GM06990 (cell line): ENCODE measurements around the gene ARAP2.

Source experiments
- DNase-seq: peaks from one replicate; pipeline ENCODE4 v3.0.0-alpha.2; 2011; ENCODE audit not compliant: insufficient read length; ENCODE audit errors: extremely low read depth
- H3K27me3 ChIP-seq: replicated peaks from 2 replicates; pipeline ENCODE4 v1.6.0; 2011; ENCODE audit warnings: low read length; ENCODE audit not compliant: control insufficient read depth, insufficient read depth
- H3K36me3 ChIP-seq: 2 replicates; pipeline ENCODE4 v1.5.1; 2011; ENCODE audit warnings: low read length; ENCODE audit not compliant: control insufficient read depth, insufficient read depth
- H3K4me3 ChIP-seq: replicated peaks from 2 replicates; pipeline ENCODE4 v1.5.1; 2011; ENCODE audit warnings: low read depth, mild to moderate bottlenecking, control low read depth, low read length
- TF ChIP-seq, protein P1 (sequence below): IDR thresholded peaks from 2 replicates; pipeline ENCODE4 v1.5.1; 2011; ENCODE audit warnings: low read length, control low read depth, mild to moderate bottlenecking, inconsistent platforms; ENCODE audit not compliant: insufficient read depth, poor library complexity, severe bottlenecking

The ARAP2 gene

DNA sequence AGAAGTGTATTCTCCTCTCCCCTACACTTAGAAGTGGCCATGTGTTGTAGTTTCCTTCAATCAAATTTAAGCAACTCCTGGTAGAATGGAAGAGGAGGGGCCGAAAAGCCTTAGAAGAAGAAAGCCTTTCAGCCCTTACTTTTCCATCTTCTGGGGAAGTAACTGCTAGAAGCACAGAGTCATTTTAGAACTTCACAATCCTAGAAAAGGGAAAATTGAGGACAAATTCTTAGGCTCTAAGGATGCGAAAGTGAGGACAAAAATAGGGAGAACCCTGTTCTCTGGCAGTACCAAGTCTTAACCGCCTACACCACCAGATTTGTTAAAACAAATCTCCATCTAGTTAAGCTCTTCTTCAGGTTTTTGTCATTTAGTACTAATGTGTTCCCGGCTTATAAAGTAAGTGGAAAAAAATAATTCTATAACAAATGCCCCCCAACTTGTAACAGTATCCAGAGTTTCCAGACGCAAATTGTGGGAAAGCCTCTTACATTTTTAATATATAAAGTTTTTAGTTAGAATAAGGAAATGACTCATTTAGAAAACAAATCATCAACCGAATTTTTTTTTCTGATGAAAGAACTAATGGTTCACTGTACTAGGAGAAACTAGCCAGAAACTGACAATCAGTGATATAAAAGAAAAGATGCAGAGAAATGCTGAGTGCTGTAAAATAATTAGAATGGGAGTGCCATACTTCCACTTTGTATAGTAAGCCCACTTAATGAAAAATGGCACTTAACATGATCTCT is 76.0 kb downstream of the ARAP2 start:
- TF ChIP-seq, protein P1, sequence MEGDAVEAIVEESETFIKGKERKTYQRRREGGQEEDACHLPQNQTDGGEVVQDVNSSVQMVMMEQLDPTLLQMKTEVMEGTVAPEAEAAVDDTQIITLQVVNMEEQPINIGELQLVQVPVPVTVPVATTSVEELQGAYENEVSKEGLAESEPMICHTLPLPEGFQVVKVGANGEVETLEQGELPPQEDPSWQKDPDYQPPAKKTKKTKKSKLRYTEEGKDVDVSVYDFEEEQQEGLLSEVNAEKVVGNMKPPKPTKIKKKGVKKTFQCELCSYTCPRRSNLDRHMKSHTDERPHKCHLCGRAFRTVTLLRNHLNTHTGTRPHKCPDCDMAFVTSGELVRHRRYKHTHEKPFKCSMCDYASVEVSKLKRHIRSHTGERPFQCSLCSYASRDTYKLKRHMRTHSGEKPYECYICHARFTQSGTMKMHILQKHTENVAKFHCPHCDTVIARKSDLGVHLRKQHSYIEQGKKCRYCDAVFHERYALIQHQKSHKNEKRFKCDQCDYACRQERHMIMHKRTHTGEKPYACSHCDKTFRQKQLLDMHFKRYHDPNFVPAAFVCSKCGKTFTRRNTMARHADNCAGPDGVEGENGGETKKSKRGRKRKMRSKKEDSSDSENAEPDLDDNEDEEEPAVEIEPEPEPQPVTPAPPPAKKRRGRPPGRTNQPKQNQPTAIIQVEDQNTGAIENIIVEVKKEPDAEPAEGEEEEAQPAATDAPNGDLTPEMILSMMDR = no peak
- no peaks in the 10 kb centered on the region for H3K36me3 ChIP-seq
- no peaks in the 10 kb centered on the region for H3K27me3 ChIP-seq
- no peak overlapping the region for H3K4me3 ChIP-seq
- no peak for DNase-seq

- no peak overlapping the region for H3K4me3 ChIP-seq
- TF ChIP-seq, protein P1 = no peak
- H3K27me3 ChIP-seq = no peaks in the 10 kb centered on the region
- H3K36me3 ChIP-seq = no peaks in the 10 kb centered on the region; the same call in 1 of the 2 replicates
- DNase-seq = no peak
These were observed 78.7 kb downstream of the ARAP2 start for GRCh38 chr4:36165631-36166005.

GRCh38 chr4:36164900-36165630 is 79.2 kb downstream of the ARAP2 start:
- TF ChIP-seq, protein P1 = no peak
- no peaks in the 10 kb centered on the region for H3K27me3 ChIP-seq
- no peaks in the 10 kb centered on the region; the same call in 1 of the 2 replicates for H3K36me3 ChIP-seq
- no peak overlapping the region for H3K4me3 ChIP-seq
- no peak for DNase-seq

GRCh38 chr4:36163198-36163597 is 81.1 kb downstream of the ARAP2 start:
- TF ChIP-seq, protein P1 = no peak
- H3K27me3 ChIP-seq = no peaks in the 10 kb centered on the region

GRCh38 chr4:36159208-36159607 is 85.1 kb downstream of the ARAP2 start:
- peaks cover 1% of the 10 kb centered on the region; the same call in 1 of the 2 replicates for H3K36me3 ChIP-seq
- H3K4me3 ChIP-seq = no peak overlapping the region
- DNase-seq = no peak
- no peaks in the 10 kb centered on the region for H3K27me3 ChIP-seq
- TF ChIP-seq, protein P1 = no peak

More at GRCh38 chr4:36163198-36163597, 81.1 kb downstream of the ARAP2 start:
- no peak for DNase-seq
- no peak overlapping the region for H3K4me3 ChIP-seq
- H3K36me3 ChIP-seq = no peaks in the 10 kb centered on the region; the same call in 1 of the 2 replicates
